Measurements from ENCODE around the gene AURKAIP1.

The AURKAIP1 gene

DNA sequence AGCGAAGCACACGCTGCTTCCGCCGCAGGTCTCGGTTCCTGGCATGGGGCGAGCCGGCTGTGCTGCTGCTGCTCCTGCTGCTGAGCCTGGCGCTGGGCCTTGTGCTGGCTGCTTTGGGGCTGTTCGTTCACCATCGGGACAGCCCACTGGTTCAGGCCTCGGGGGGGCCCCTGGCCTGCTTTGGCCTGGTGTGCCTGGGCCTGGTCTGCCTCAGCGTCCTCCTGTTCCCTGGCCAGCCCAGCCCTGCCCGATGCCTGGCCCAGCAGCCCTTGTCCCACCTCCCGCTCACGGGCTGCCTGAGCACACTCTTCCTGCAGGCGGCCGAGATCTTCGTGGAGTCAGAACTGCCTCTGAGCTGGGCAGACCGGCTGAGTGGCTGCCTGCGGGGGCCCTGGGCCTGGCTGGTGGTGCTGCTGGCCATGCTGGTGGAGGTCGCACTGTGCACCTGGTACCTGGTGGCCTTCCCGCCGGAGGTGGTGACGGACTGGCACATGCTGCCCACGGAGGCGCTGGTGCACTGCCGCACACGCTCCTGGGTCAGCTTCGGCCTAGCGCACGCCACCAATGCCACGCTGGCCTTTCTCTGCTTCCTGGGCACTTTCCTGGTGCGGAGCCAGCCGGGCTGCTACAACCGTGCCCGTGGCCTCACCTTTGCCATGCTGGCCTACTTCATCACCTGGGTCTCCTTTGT, 41.3 kb downstream of the AURKAIP1 start:
- no peak for DNase-seq (ENCODE audit: low read depth in 2 of 2)

DNA sequence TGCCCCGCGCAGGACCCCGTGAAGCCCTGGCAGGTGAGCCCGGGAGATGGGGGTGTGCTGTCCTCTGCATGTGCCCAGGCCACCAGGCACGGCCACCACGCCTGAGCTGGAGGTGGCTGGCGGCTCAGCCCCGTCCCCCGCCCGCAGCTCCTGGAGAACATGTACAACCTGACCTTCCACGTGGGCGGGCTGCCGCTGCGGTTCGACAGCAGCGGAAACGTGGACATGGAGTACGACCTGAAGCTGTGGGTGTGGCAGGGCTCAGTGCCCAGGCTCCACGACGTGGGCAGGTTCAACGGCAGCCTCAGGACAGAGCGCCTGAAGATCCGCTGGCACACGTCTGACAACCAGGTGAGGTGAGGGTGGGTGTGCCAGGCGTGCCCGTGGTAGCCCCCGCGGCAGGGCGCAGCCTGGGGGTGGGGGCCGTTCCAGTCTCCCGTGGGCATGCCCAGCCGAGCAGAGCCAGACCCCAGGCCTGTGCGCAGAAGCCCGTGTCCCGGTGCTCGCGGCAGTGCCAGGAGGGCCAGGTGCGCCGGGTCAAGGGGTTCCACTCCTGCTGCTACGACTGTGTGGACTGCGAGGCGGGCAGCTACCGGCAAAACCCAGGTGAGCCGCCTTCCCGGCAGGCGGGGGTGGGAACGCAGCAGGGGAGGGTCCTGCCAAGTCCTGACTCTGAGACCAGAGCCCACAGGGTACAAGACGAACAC, 42.1 kb downstream of the AURKAIP1 start:
- no peak for DNase-seq (ENCODE audit: low read depth in 2 of 2)

- DNase-seq (ENCODE audit: low read depth in 2 of 2), result no peak
Observed at GRCh38 chr1:1332031-1332755, 42.8 kb downstream of the AURKAIP1 start.

DNA sequence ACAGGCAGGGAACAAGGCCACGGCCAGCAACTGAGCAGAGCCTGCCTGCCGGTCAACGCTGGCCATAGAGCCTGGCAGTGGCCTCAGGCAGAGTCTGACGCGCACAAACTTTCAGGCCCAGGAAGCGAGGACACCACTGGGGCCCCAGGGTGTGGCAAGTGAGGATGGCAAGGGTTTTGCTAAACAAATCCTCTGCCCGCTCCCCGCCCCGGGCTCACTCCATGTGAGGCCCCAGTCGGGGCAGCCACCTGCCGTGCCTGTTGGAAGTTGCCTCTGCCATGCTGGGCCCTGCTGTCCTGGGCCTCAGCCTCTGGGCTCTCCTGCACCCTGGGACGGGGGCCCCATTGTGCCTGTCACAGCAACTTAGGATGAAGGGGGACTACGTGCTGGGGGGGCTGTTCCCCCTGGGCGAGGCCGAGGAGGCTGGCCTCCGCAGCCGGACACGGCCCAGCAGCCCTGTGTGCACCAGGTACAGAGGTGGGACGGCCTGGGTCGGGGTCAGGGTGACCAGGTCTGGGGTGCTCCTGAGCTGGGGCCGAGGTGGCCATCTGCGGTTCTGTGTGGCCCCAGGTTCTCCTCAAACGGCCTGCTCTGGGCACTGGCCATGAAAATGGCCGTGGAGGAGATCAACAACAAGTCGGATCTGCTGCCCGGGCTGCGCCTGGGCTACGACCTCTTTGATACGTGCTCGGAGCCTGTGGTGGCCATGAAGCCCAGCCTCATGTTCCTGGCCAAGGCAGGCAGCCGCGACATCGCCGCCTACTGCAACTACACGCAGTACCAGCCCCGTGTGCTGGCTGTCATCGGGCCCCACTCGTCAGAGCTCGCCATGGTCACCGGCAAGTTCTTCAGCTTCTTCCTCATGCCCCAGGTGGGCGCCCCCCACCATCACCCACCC, 43.7 kb downstream of the AURKAIP1 start, which contains the start of gene TAS1R3:
TSS of gene TAS1R3 (plus strand) at position 213 of the 898 bp plus-strand sequence. CDS start at position 279, 66 bp downstream.
- DNase-seq (ENCODE audit: low read depth in 2 of 2), result no peak

- no peak for DNase-seq (ENCODE audit: low read depth in 2 of 2)
Observed at GRCh38 chr1:1330366-1331067, 44.5 kb downstream of the AURKAIP1 start.

GRCh38 chr1:1329304-1330210, 45.5 kb downstream of the AURKAIP1 start:
- no peak for DNase-seq (ENCODE audit: low read depth in 2 of 2)

DNA sequence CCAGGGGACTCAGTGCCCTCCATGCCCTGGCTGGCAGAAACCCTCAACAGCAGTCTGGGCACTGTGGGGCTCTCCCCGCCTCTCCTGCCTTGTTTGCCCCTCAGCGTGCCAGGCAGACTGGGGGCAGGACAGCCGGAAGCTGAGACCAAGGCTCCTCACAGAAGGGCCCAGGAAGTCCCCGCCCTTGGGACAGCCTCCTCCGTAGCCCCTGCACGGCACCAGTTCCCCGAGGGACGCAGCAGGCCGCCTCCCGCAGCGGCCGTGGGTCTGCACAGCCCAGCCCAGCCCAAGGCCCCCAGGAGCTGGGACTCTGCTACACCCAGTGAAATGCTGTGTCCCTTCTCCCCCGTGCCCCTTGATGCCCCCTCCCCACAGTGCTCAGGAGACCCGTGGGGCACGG, 46.8 kb downstream of the AURKAIP1 start:
- DNase-seq (ENCODE audit: low read depth in 2 of 2), result no peak

DNA sequence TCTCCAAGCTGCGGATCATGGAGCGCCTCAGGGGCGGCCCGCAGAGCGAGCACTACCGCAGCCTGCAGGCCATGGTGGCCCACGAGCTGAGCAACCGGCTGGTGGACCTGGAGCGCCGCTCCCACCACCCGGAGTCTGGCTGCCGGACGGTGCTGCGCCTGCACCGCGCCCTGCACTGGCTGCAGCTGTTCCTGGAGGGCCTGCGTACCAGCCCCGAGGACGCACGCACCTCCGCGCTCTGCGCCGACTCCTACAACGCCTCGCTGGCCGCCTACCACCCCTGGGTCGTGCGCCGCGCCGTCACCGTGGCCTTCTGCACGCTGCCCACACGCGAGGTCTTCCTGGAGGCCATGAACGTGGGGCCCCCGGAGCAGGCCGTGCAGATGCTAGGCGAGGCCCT, 47.7 kb downstream of the AURKAIP1 start:
- no peak for DNase-seq (ENCODE audit: low read depth in 2 of 2)

GRCh38 chr1:1326075-1326605, 48.9 kb downstream of the AURKAIP1 start:
- no peak for DNase-seq (ENCODE audit: low read depth in 2 of 2)

- no peak for DNase-seq (ENCODE audit: low read depth in 2 of 2)
Observed at GRCh38 chr1:1325288-1326074, 49.5 kb downstream of the AURKAIP1 start.

DNA sequence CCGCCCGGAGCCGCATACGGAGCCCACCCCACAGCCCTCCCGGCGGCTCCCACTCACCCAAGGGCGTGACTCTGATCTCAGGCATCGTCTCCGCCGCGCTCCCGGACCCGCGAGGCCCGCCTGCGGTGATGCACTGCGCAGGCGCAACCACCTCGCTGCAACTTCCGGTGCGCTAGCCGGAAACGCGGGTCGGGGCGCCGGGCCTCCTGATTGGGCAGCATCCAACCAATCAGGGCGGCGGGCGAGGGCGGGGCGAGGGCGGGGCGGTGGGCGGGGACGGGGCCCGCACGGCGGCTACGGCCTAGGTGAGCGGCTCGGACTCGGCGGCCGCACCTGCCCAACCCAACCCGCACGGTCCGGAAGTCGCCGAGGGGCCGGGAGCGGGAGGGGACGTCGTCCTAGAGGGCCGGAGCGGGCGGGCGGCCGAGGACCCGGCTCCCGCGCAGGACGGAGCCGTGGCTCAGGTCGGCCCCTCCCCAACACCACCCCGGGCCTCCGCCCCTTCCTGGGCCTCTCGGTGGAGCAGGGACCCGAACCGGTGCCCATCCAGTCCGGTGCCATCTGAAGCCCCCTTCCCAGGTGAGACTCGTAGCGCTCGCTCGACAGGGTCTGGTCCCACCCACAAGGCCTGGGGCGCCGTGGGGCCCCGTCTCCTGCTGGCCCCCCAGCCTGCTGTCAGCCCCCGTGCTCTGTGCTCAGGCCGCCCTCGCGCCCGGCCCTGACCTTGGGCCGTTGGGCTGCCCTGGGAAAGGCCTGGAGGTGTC, 50.3 kb downstream of the AURKAIP1 start, which contains the start of the genes CPTP and INTS11:
TSS of gene CPTP (plus strand) at position 279 of the 764 bp plus-strand sequence. CDS start 2,109 bp downstream, outside the sequence.
TSS of gene INTS11 (minus strand) at position 137 of the 764 bp plus-strand sequence. CDS start at position 85, 52 bp downstream.
- peak; percentile 79 to 80 for DNase-seq (ENCODE audit: low read depth in 2 of 2)

GRCh38 chr1:1324084-1324523, 50.9 kb downstream of the AURKAIP1 start:
- no peak for DNase-seq (ENCODE audit: low read depth in 2 of 2)

Data from fibroblast of skin of left quadriceps (primary cell).